NT2/D1 (cell line): ENCODE results near the gene REG3A.

Experiments
- SUZ12 ChIP-seq: IDR thresholded peaks from 2 replicates; pipeline ENCODE4 v1.6.1; 2011; ENCODE audit not compliant: insufficient read length, insufficient read depth; ENCODE audit errors: extremely low read depth
- YY1 ChIP-seq: IDR thresholded peaks from 2 replicates; pipeline ENCODE4 v1.6.1; 2011; ENCODE audit not compliant: insufficient read length, insufficient read depth
- ZNF274 ChIP-seq: IDR thresholded peaks from 2 replicates; pipeline ENCODE4 v1.6.1; 2011; ENCODE audit warnings: mild to moderate bottlenecking, low read depth, low read length

- TF ChIP-seq ZNF274 (no peak), YY1 (no peak), SUZ12 (no peak)
Measured at GRCh38 chr2:79155826-79156476, 3.6 kb downstream of the REG3A start.
